Measurements from ENCODE around the gene RNASE11.

DNA sequence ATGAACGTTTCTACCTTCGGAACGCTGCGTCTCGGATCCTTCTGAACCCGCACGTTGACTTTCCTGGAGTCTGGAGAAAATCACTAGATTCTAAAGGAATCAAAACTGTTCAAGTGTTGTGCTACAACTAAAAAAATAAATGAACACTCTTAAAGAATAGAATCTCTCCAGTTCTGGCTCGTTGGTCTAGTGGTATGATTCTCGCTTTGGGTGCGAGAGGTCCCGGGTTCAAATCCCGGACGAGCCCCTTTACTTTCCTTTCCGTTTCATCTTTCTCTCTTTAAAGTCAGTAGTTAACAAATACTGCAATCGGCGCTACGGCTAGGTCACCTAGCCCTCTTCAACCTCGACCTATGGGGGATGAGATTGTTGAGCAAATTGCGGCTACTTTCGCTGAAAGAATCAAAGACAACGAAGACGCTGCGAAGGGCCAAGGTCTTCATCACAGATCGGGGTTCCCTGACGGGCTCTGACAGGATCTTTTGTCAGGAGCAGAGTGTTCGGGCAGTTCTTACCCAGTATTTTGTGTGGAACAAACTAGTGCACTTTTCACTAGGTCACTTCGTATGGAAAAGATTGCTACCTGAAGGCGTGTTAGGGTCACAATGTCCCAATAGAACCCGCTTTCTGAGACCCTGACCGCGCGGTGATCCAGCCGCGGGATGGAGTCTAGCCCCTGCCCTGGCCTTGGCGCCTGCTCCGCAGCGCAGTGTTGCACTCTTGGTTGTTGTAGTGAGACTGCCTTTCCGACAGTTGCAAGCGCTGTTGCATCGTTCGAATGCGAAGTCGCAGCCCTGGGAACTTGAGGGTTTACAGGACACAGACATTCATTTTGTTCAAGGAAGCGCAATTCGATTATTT, 45.3 kb upstream of the RNASE11 start:
- TF ChIP-seq, protein P1, sequence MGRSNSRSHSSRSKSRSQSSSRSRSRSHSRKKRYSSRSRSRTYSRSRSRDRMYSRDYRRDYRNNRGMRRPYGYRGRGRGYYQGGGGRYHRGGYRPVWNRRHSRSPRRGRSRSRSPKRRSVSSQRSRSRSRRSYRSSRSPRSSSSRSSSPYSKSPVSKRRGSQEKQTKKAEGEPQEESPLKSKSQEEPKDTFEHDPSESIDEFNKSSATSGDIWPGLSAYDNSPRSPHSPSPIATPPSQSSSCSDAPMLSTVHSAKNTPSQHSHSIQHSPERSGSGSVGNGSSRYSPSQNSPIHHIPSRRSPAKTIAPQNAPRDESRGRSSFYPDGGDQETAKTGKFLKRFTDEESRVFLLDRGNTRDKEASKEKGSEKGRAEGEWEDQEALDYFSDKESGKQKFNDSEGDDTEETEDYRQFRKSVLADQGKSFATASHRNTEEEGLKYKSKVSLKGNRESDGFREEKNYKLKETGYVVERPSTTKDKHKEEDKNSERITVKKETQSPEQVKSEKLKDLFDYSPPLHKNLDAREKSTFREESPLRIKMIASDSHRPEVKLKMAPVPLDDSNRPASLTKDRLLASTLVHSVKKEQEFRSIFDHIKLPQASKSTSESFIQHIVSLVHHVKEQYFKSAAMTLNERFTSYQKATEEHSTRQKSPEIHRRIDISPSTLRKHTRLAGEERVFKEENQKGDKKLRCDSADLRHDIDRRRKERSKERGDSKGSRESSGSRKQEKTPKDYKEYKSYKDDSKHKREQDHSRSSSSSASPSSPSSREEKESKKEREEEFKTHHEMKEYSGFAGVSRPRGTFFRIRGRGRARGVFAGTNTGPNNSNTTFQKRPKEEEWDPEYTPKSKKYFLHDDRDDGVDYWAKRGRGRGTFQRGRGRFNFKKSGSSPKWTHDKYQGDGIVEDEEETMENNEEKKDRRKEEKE (IDR thresholded peaks at IDR 0.05; ENCODE audit: borderline replicate concordance in 1 of 2, control insufficient read depth in 1 of 2, low read depth in 2 of 2, low read length in 1 of 2): 0 out of 4 replicates have a peak, but pooled peaks of 1 of the 2 experiments have one; percentile 36
- TF ChIP-seq ZNF717 (CRISPR knock-in tag; IDR thresholded peaks at IDR 0.05) (no peak), FOXK1 (CRISPR knock-in tag; IDR thresholded peaks at IDR 0.05; ENCODE audit: borderline replicate concordance) (no peak), POLR2AphosphoS5 (IDR thresholded peaks at IDR 0.05; ENCODE audit: control insufficient read depth, insufficient read depth, low read depth, low read length) (no peak), POLR2A (conservative IDR thresholded peaks at IDR 0.05) (no peak)
- TF ChIP-seq, protein P2, sequence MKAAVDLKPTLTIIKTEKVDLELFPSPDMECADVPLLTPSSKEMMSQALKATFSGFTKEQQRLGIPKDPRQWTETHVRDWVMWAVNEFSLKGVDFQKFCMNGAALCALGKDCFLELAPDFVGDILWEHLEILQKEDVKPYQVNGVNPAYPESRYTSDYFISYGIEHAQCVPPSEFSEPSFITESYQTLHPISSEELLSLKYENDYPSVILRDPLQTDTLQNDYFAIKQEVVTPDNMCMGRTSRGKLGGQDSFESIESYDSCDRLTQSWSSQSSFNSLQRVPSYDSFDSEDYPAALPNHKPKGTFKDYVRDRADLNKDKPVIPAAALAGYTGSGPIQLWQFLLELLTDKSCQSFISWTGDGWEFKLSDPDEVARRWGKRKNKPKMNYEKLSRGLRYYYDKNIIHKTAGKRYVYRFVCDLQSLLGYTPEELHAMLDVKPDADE (conservative IDR thresholded peaks at IDR 0.05; ENCODE audit: control insufficient read depth, low read depth, low read length): no peak

Data from K562 (cell line).